ENCODE measurements around the gene ARL4D. TPM values are rescaled to one million over a fixed set of nuclear protein-coding genes. Genes with fewer than 3 reads are reported as not detected.

ARL4D gene
- total and polyA plus RNA-seq, 2 of the 8 experiments (the other 6 are each of a cell fraction or from before 2014, with no cell fraction given), result 8.4 to 9.2 TPM

DNA sequence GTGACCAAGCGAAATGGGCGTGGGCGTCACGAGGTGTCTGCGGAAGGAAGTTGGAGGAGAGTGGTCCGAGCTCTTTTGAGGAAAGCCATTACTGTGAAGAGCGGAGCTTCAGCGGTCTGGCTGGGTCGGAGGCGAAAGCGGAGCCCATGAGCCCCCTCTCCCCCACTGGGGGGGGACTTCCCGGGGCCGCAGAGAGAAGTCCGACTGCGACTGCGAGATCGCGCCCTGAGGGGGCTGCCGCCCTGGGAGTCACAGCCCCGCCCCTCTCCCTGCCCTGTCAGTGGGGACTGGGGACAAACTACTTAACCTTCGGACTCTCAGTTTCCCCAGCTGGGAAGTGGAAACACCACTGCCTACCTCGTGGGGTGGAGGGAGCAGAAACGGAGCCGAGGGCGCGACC lies 20.0 kb upstream of the ARL4D start:
- Histone ChIP-seq H4K91ac (replicated peaks; ENCODE audit: insufficient read length, low read length) (no peak overlapping the region), H3K27ac (ENCODE audit: low read depth, low read length) (no peak overlapping the region), H3K27me3 (replicated peaks in 1 of 4; ENCODE audit: control insufficient read depth in 3 of 4, extremely low read depth in 1 of 4, insufficient read depth in 3 of 4, low read length in 3 of 4) (no peaks in the 10 kb centered on the region), H2BK12ac (ENCODE audit: low read depth, low read length) (no peak overlapping the region), H3K79me1 (ENCODE audit: low read depth, low read length) (no peaks in the 10 kb centered on the region), H4K5ac (ENCODE audit: insufficient read length, low read depth, low read length) (no peak overlapping the region), H2AFZ (ENCODE audit: low read length) (no peak overlapping the region), H3K9ac (replicated peaks in 1 of 4; ENCODE audit: extremely low read depth in 1 of 4, low read depth in 3 of 4, low read length in 3 of 4) (no peak overlapping the region), H3K4me2 (ENCODE audit: insufficient read depth in 1 of 2, low read depth in 2 of 2, low read length in 2 of 2) (no peak overlapping the region), H3K4ac (replicated peaks; ENCODE audit: insufficient read length, low read depth, low read length) (no peak overlapping the region), H2AK5ac (ENCODE audit: low read depth, low read length) (no peak overlapping the region), H3K23me2 (ENCODE audit: low read depth, low read length) (no peaks in the 10 kb centered on the region), H2BK120ac (replicated peaks; ENCODE audit: low read depth, low read length) (no peak overlapping the region), H3K4me3 (ENCODE audit: extremely low read depth in 1 of 4, insufficient read depth in 2 of 4, low read depth in 3 of 4, low read length in 4 of 4) (no peak overlapping the region), H3K4me1 (replicated peaks in 1 of 4; ENCODE audit: control insufficient read depth in 3 of 4, insufficient read depth in 4 of 4, low read length in 3 of 4) (peaks cover 0 to 3% (median 0%) of the 10 kb centered on the region in 4 experiments; a peak in 2 of 7 replicates), H3K9me3 (ENCODE audit: insufficient read depth in 2 of 2, low read depth in 1 of 2, low read length in 1 of 2) (no peaks in the 10 kb centered on the region), H2BK20ac (ENCODE audit: low read length) (no peak overlapping the region), H4K20me1 (replicated peaks in 1 of 2; ENCODE audit: control insufficient read depth in 1 of 2, insufficient read depth in 2 of 2, low read length in 2 of 2) (no peaks in the 10 kb centered on the region), H3K18ac (ENCODE audit: extremely low read depth, low read length) (no peak overlapping the region), H3K79me2 (ENCODE audit: control insufficient read depth in 1 of 2, insufficient read depth in 2 of 2, low read length in 2 of 2) (no peaks in the 10 kb centered on the region), H4K8ac (ENCODE audit: extremely low read depth, insufficient read depth, low read length) (no peak overlapping the region), H3K36me3 (ENCODE audit: control insufficient read depth in 2 of 4, insufficient read depth in 4 of 4, low read length in 3 of 4) (no peaks in the 10 kb centered on the region), H3K14ac (ENCODE audit: insufficient read length) (no peak overlapping the region), H2BK15ac (ENCODE audit: low read length) (no peak overlapping the region), H2BK5ac (ENCODE audit: low read depth, low read length) (no peak overlapping the region), H3K56ac (replicated peaks; ENCODE audit: insufficient read length, low read depth, low read length) (no peak overlapping the region), H3K23ac (ENCODE audit: insufficient read length) (no peak overlapping the region)
- no peak for TF ChIP-seq RFX5 (IDR thresholded peaks at IDR 0.05; ENCODE audit: borderline replicate concordance, low read depth, low read length)
- TF ChIP-seq, protein P1, sequence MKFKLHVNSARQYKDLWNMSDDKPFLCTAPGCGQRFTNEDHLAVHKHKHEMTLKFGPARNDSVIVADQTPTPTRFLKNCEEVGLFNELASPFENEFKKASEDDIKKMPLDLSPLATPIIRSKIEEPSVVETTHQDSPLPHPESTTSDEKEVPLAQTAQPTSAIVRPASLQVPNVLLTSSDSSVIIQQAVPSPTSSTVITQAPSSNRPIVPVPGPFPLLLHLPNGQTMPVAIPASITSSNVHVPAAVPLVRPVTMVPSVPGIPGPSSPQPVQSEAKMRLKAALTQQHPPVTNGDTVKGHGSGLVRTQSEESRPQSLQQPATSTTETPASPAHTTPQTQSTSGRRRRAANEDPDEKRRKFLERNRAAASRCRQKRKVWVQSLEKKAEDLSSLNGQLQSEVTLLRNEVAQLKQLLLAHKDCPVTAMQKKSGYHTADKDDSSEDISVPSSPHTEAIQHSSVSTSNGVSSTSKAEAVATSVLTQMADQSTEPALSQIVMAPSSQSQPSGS (IDR thresholded peaks at IDR 0.05; ENCODE audit: low read length), result no peak
- TF ChIP-seq, protein P2, sequence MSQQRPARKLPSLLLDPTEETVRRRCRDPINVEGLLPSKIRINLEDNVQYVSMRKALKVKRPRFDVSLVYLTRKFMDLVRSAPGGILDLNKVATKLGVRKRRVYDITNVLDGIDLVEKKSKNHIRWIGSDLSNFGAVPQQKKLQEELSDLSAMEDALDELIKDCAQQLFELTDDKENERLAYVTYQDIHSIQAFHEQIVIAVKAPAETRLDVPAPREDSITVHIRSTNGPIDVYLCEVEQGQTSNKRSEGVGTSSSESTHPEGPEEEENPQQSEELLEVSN (IDR thresholded peaks at IDR 0.05), result no peak
- FAIRE-seq, result no peak
- ChIA-PET CTCF (ENCODE audit: partially characterized antibody) (interaction anchor here (0.7 to 3.7 kb wide), 5 partner anchors 9 to 90 kb away, joined by 3 to 17 read pairs (median 9); no protein-coding TSS in a partner anchor), POLR2A (ENCODE audit: partially characterized antibody) (interaction anchor here (0.6 to 6.8 kb wide), 6 partner anchors 9 to 415 kb away, joined by 3 to 117 read pairs (median 8); partner anchors contain the start of gene AARSD1)
- 90% methylated on average over 22 of the region's 26 CpGs; no CpG with 5 or more reads in 1 of the 2 experiments for WGBS, 2 experiments (ENCODE audit: extremely low coverage in 1 of 2, insufficient coverage in 1 of 2, insufficient read length in 1 of 2, insufficient replicate concordance in 2 of 2, low coverage in 1 of 2, low lambda C conversion rate in 2 of 2, missing lambda C conversion rate in 1 of 2)
- DNase-seq (ENCODE audit: low read depth in 1 of 2, low spot score in 2 of 2), result no peak
